HL-60/S4 treated with phorbol 12-myristate 13-acetate at 8.2 ng/mL for 4 days and 3 days (cell line): ENCODE data around the gene CEP104.

Source experiments
- in situ Hi-C: fragments of 300-500 bp; cut with MboI; formaldehyde crosslinking; loops from 2 replicates; pipeline ENCODE4 v1.15.0; 2022; ENCODE audit warnings: low sequenced_read_pairs

CEP104 gene

DNA sequence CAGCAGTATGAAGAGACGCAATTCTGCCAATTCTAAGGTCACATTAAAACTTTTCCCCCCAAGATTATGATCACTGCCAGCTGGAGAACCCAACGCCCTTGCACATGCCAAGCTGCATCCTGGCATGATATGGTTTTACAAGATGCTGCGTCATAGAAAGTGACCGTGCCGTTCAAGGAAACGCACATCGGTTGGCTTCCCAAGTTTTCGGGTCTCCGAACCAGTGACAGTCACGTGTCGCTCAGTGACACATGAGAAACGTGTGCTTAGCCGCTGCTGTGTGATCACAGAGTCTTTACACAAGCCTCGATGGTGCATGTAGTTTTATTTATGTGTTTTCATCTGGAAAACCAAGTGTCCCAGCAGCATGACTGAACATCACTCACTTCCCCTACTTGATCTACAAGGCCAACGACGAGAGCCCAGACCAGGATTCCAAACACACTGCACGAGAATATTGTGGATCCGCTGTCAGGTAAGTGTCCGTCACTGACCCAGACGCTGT, 77.0 kb downstream of the CEP104 start:
- in situ Hi-C loops = no loop called here

- in situ Hi-C loops = no loop called here
Observed at GRCh38 chr1:3779265-3779911, 77.6 kb downstream of the CEP104 start.

DNA sequence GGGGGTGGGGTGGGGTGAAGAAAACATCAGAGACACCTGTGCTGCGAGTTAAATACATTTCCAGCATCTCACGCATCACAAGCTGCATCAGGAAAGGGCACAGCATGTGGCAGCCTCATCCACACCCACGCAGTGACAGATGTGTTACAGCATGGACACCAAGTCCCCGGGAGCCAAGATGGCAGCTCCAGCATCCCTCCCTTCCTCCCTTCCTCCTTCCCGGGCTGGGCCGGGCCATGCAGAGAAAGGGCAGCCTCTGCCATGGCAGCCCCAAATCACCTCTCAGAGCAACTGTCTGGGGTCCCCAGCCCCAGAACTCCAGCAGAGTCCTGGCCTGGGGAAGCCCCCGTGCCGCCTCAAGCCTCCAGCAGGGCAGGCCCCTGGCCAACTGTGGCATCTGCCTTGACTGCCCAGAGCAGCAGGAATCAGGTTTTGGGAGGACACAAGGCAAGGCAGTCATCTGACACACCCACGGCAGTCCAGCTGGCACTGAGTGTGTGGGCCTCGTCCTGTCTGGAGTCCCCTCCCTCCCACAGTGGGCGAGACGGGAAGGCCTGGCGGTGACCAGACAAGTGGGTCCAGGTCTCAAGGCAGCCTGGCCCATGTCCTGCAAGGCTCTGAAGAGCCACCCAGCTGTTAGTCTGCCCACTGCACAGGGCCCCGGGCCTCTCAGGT, 78.3 kb downstream of the CEP104 start:
- in situ Hi-C loops = no loop called here

GRCh38 chr1:3777647-3778589, 79.1 kb downstream of the CEP104 start:
- in situ Hi-C loops = no loop called here

GRCh38 chr1:3777078-3777547, 79.9 kb downstream of the CEP104 start:
- in situ Hi-C loops = no loop called here

DNA sequence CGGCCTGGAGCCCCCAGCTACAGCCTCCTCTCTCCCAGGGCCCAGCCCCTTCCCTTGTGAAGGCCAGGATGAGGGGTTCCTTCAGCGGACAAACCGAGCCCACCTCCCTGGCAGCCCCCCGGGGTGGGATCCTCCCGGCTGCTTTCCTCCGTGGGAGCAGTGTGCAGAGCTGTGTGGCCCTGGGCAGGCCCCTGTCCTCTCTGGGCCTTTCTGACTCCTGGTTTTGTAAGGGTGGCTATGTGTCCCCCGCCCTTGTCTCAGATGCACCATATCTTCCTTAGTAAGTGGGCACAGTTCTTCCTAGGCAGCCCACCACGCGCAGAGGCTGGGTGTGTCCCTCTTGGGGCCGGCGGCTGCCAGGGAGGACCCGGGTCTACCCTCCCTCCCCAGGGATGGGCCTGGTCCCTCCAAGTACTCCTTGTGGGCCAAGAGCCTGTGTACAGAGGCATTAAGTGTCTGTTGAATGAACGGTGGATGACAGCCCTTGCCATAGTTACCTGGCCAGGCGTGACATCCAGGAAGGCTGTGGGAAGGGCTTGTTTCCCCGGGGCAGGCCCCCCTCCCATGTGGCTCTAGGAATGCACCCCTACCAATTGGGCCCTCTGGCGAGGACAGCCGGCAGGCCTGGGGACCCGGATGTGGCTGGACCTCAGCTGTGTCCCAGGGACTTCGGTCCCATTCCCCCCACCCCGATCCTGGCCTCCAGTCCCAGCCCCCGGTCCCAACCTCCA, 80.6 kb downstream of the CEP104 start:
- in situ Hi-C loops = no loop called here

GRCh38 chr1:3775490-3776230, 81.4 kb downstream of the CEP104 start:
- in situ Hi-C loops = no loop called here

GRCh38 chr1:3774946-3775489, 82.0 kb downstream of the CEP104 start:
- in situ Hi-C loops = no loop called here

DNA sequence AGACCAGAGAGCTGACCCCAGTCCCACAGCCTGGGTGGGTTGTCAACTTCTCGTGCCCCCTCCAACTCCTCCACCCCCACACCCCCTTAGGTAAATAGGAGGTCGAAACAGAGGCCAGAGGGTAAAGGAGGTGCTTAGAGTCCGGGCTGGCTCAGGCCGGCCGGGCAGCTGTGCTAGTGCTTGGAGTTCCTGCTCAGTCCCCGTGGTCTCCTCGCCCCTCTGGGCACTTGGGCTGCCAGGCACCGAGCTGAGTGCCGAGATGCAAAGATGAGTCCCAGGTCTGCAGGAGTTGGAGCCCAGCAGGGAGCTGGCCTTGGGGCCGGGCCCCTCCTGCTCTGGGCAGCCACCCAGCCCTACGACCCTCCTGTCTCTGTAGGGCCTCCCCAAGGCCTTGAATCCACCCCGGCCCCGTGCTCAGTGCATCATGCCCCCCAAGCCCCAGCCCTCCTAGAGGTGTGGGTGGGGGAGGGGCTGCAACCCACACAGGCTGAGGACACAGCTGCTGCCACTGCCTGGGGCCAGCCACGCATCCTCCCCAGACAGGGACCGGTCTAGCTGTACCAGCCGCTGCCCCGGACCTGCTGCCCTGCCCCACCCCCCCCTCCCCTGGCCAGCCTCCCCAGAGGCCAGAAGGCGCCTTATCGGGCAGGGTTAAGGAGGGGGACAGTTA, 82.6 kb downstream of the CEP104 start:
- in situ Hi-C loops = no loop called here

DNA sequence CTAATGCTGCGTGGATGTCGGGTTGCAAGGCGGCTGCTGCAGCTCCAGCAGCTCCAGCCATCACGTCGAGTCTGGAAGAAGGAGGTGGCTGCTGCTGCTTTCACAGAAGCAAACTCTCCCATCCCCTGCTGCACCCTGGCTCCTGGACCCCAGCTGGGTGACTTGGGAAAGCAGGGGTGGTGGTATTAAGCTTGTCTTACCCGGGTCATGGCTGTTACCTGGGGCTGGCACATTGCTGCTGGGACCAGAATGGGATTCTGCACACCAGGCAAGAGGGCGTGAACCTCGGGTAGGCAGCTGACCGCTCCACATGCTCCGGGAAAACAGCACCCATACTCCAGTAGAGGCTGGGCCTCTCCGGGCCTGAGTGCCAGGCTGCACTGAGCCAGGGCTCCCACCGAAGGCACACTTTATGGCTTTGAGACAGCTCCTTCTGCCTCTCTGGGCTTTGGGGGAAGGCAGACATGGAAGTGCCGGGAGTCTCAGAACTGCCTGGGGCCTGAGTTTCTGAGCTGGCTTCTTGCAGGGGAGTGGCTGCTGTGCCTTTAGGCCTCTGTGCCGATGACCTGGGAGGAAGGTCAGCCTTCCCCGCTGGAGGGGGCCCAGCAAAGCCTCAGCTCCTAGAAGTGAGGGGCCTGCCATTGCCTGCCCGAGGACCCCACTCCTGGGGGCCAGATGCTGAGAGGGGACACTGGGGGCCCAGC, 83.3 kb downstream of the CEP104 start:
- in situ Hi-C loops = no loop called here

DNA sequence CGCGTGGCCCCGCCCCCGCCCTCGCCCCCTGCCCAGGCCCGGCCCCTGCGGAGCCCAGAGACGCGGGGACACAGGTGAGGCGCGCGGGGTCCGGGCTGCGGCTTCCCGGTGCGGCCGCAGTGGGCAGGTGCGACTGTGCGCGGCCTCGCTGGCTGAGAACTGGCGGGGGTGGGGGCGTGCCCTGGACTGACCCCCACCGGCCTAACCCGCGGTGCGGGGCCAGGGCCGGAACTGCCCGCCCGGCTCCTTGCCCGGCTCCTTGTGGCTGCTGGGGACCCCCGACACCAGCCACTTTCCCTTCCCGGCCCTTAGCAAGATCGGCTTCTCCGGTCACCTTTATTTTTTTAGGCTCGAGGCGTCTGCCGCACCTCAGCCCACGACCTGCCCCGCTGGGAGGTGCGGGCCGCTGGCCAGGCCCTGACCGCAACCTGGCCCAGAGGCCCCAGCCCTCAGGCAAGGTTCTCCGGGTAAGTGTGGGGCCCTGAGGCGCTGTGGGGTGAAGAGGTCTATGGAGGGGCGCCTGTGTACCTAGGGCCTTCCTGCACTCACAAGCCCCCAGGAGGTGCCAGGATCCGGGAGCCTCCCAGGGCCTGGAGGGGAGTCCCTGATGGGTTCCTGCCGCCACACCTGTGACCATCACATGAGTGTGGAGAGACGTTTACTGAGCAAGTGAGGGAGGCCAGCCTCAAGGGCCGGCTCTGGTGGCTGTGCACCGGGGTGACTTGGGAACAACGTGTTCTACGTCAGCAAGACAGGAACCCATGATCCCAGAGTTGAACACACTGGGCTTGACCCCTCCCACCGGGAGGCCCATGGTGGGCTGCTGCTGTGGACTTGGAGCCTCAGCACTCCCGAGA, 84.1 kb downstream of the CEP104 start, which contains the start of gene SMIM1:
Gene SMIM1, plus strand, starts transcription at position 35 of the 857 bp plus-strand sequence. CDS start 2,625 bp downstream, outside the sequence.
- in situ Hi-C loops = no loop called here

GRCh38 chr1:3772027-3772714, 84.8 kb downstream of the CEP104 start:
- in situ Hi-C loops = no loop called here

GRCh38 chr1:3771108-3772026, 85.6 kb downstream of the CEP104 start:
- in situ Hi-C loops = no loop called here

- in situ Hi-C loops = no loop called here
Observed at GRCh38 chr1:3770047-3770765, 86.8 kb downstream of the CEP104 start.

DNA sequence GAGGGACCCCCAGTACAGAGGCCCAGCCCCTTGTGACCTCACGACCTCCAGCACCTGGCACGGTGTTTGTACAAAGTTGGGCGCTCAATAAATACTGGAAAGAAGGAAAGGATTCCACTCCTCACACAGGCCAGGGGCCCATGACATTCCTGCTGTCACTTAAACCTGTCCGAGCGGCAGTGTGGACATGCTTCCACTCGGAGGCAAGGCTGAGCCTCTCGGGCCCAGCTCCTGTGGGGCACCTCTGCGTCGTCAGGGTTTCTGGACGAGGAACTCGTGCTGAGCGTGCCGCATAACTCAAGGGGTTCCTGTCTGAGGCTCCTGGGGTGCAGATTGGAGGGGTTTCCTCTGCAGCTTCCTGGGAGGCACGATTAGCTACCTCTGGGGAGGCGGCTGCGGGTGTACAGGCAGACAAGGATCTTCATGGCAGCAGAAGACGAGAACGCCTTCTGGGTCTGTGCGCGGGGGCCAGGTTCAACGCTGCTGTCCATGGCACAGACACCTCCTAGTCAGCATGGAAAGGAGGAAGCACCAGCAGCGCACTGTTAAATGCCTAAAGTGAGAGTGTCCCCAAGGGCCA, 88.1 kb downstream of the CEP104 start:
- in situ Hi-C loops = no loop called here
